Liver (tissue), 9 donors: ENCODE data around the gene EIF1AD. TPM values are rescaled to one million over a fixed set of nuclear protein-coding genes. Genes with fewer than 3 reads are reported as not detected.

Source experiments
- DNase-seq: peaks from one replicate; pipeline ENCODE4 v3.0.0-alpha.2; 2017; ENCODE audit warnings: low spot score
- H3K27ac ChIP-seq, 2 donors: one replicate each; pipeline ENCODE4 v1.7.0; 2013; ENCODE audit warnings: inconsistent platforms in 2 of 2, low read length in 2 of 2, control low read depth in 1 of 2, low read depth in 1 of 2, mild to moderate bottlenecking in 1 of 2
- H3K27me3 ChIP-seq, 4 donors: one replicate each; pipeline versions ENCODE4 v1.6.1 to v1.7.0; 2013; ENCODE audit warnings: low read length in 3 of 4, inconsistent platforms in 1 of 4, mild to moderate bottlenecking in 1 of 4, moderate library complexity in 1 of 4; ENCODE audit not compliant: control insufficient read depth in 4 of 4, insufficient read depth in 4 of 4
- H3K36me3 ChIP-seq, 4 donors: one replicate each; pipeline versions ENCODE4 v1.6.1 to v1.7.0; 2013; ENCODE audit warnings: low read length in 3 of 4, mild to moderate bottlenecking in 3 of 4, low read depth in 1 of 4, moderate library complexity in 1 of 4; ENCODE audit not compliant: control insufficient read depth in 4 of 4, insufficient read depth in 3 of 4
- H3K4me1 ChIP-seq, 4 donors: one replicate each; pipeline versions ENCODE4 v1.6.1 to v1.7.0; 2013; ENCODE audit warnings: low read length in 3 of 4, mild to moderate bottlenecking in 3 of 4, moderate library complexity in 1 of 4; ENCODE audit not compliant: control insufficient read depth in 4 of 4, insufficient read depth in 4 of 4
- H3K4me3 ChIP-seq, 3 donors: one replicate each; pipeline versions ENCODE4 v1.6.1 to v1.7.0; 2013; ENCODE audit warnings: low read length in 3 of 3, control low read depth in 1 of 3, low read depth in 1 of 3, mild to moderate bottlenecking in 1 of 3
- H3K9ac ChIP-seq, 2 donors: one replicate each; pipeline ENCODE4 v1.7.0; 2013; ENCODE audit warnings: low read length in 2 of 2, mild to moderate bottlenecking in 2 of 2, moderate library complexity in 2 of 2, control low read depth in 1 of 2, low read depth in 1 of 2
- H3K9me3 ChIP-seq, 4 donors: one replicate each; pipeline versions ENCODE4 v1.6.1 to v1.7.0; 2013; ENCODE audit warnings: low read length in 3 of 4; ENCODE audit not compliant: control insufficient read depth in 4 of 4
- EGR1 ChIP-seq, 2 donors: IDR thresholded peaks; 2 replicates each; pipeline ENCODE4 v1.6.1; 2016 to 2018; ENCODE audit warnings: antibody characterized with exemption in 2 of 2, low read depth in 2 of 2
- FOXA1 ChIP-seq: IDR thresholded peaks from 2 replicates; pipeline ENCODE4 v1.6.1; 2016; ENCODE audit warnings: antibody characterized with exemption
- FOXA2 ChIP-seq: IDR thresholded peaks from 2 replicates; pipeline ENCODE4 v1.6.1; 2016; ENCODE audit warnings: antibody characterized with exemption
- GABPA ChIP-seq, 2 donors: IDR thresholded peaks in 1 of 2; conservative IDR thresholded peaks in 1 of 2; 2 replicates each; pipeline ENCODE4 v1.6.1; 2016; ENCODE audit warnings: antibody characterized with exemption in 2 of 2, mild to moderate bottlenecking in 1 of 2, moderate library complexity in 1 of 2
- HNF4A ChIP-seq, 2 donors: conservative IDR thresholded peaks; 2 replicates each; pipeline ENCODE4 v1.6.1; 2016; ENCODE audit warnings: antibody characterized with exemption in 2 of 2, mild to moderate bottlenecking in 2 of 2
- HNF4G ChIP-seq: IDR thresholded peaks from 2 replicates; pipeline ENCODE4 v1.6.1; 2016; ENCODE audit warnings: antibody characterized with exemption
- JUND ChIP-seq, 2 donors: IDR thresholded peaks; 2 replicates each; pipeline ENCODE4 v1.6.1; 2016; ENCODE audit warnings: antibody characterized with exemption in 2 of 2
- NR2F2 ChIP-seq: IDR thresholded peaks from 2 replicates; pipeline ENCODE4 v1.6.1; 2016; ENCODE audit warnings: antibody characterized with exemption
- SP1 ChIP-seq: IDR thresholded peaks from 2 replicates; pipeline ENCODE4 v1.6.1; 2018; ENCODE audit warnings: antibody characterized with exemption, mild to moderate bottlenecking
- TAF1 ChIP-seq: conservative IDR thresholded peaks from 2 replicates; pipeline ENCODE4 v1.6.1; 2016; ENCODE audit warnings: antibody characterized with exemption, mild to moderate bottlenecking
- YY1 ChIP-seq: IDR thresholded peaks from 2 replicates; pipeline ENCODE4 v1.6.1; 2016; ENCODE audit warnings: antibody characterized with exemption, mild to moderate bottlenecking
- WGBS: extraction: QIAGEN DNeasy Blood & Tissue Kit; methylation state at CpG from one replicate; pipeline ENCODE4 v1.1.7; 2013; 5-methylcytosine and 5-hydroxymethylcytosine counted together
- polyA plus RNA-seq, 2 donors: library from polyadenylated mRNA; stranded (reverse) in 1 of 2; unstranded in 1 of 2; fragments of 200-250 nt in 1 of 2; fragments of >200 nt in 1 of 2; fragmentation: Nextera tagmentation in 1 of 2; extraction: Ambion mirVana in 1 of 2; gene quantifications; one replicate each; pipeline versions ENCODE4 v1.2.1 to v1.2.3, GENCODE V29; 2013 to 2015
- total RNA-seq, 2 donors: library from RNA; depleted of rRNA; stranded (reverse); fragments of >200 nt; gene quantifications; one replicate each; pipeline ENCODE4 v1.2.3, GENCODE V29; 2014
- TF ChIP-seq, protein P1 (sequence below): IDR thresholded peaks from 2 replicates; pipeline ENCODE4 v1.6.1; 2016; ENCODE audit warnings: antibody characterized with exemption
- TF ChIP-seq, protein P2 (sequence below): IDR thresholded peaks from 2 replicates; pipeline ENCODE4 v1.6.1; 2016; ENCODE audit warnings: antibody characterized with exemption
- TF ChIP-seq, protein P3 (sequence below): IDR thresholded peaks from 2 replicates; pipeline ENCODE4 v1.6.1; 2016; ENCODE audit warnings: antibody characterized with exemption, mild to moderate bottlenecking
- donor health status: healthy.
- donor health status: healthy.
- donor health status: healthy.
- donor health status: healthy.
- donor health status: healthy.

EIF1AD gene
- total and polyA plus RNA-seq, 4 donors: 6.3 to 18.2 (median 14.2) TPM

DNA sequence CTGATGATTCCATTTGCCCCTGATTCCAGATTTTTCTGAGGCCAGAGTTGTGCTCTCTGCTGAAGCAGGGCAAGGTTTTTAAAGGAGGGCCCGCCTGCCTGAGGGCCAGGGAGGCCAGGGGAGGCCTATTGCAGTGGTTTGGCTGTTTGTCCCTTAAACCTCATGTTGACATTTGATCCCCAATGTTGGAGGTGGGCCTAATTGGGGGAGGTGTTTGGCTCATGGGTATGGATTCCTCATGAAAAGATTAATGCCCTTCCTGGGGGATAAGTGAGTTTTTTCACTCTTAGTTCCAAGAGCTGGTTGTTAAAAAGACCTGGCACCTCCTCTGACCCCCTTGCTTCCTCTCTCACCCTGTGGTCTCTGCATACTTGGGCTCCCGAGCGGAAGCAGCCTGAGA is 37.8 kb upstream of the EIF1AD start:
- H3K27ac ChIP-seq: no peak overlapping the region
- TF ChIP-seq GABPA (IDR thresholded peaks at IDR 0.05 in 1 of 2, conservative IDR thresholded peaks at IDR 0.05 in 1 of 2) (no peak), JUND (IDR thresholded peaks at IDR 0.05) (no peak), HNF4G (no peak), HNF4A (conservative IDR thresholded peaks at IDR 0.05) (no peak), FOXA1 (no peak), EGR1 (IDR thresholded peaks at IDR 0.05; ENCODE audit: low read depth in 2 of 2) (no peak), FOXA2 (no peak), NR2F2 (no peak), SP1 (no peak), YY1 (no peak), TAF1 (no peak)
- TF ChIP-seq, protein P1, sequence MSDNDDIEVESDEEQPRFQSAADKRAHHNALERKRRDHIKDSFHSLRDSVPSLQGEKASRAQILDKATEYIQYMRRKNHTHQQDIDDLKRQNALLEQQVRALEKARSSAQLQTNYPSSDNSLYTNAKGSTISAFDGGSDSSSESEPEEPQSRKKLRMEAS: no peak
- TF ChIP-seq, protein P2, sequence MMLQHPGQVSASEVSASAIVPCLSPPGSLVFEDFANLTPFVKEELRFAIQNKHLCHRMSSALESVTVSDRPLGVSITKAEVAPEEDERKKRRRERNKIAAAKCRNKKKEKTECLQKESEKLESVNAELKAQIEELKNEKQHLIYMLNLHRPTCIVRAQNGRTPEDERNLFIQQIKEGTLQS: no peak
- TF ChIP-seq, protein P3, sequence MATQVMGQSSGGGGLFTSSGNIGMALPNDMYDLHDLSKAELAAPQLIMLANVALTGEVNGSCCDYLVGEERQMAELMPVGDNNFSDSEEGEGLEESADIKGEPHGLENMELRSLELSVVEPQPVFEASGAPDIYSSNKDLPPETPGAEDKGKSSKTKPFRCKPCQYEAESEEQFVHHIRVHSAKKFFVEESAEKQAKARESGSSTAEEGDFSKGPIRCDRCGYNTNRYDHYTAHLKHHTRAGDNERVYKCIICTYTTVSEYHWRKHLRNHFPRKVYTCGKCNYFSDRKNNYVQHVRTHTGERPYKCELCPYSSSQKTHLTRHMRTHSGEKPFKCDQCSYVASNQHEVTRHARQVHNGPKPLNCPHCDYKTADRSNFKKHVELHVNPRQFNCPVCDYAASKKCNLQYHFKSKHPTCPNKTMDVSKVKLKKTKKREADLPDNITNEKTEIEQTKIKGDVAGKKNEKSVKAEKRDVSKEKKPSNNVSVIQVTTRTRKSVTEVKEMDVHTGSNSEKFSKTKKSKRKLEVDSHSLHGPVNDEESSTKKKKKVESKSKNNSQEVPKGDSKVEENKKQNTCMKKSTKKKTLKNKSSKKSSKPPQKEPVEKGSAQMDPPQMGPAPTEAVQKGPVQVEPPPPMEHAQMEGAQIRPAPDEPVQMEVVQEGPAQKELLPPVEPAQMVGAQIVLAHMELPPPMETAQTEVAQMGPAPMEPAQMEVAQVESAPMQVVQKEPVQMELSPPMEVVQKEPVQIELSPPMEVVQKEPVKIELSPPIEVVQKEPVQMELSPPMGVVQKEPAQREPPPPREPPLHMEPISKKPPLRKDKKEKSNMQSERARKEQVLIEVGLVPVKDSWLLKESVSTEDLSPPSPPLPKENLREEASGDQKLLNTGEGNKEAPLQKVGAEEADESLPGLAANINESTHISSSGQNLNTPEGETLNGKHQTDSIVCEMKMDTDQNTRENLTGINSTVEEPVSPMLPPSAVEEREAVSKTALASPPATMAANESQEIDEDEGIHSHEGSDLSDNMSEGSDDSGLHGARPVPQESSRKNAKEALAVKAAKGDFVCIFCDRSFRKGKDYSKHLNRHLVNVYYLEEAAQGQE: no peak
- no peaks in the 10 kb centered on the region for H3K9me3 ChIP-seq
- no peak overlapping the region for H3K4me3 ChIP-seq
- H3K36me3 ChIP-seq: no peaks in the 10 kb centered on the region
- H3K4me1 ChIP-seq: no peaks in the 10 kb centered on the region
- H3K9ac ChIP-seq: no peak overlapping the region
- H3K27me3 ChIP-seq: peaks cover 0 to 5% (median 0%) of the 10 kb centered on the region in 4 donors
- WGBS: 91% methylated on average over 3 of the region's 3 CpGs
- DNase-seq: no peak

DNA sequence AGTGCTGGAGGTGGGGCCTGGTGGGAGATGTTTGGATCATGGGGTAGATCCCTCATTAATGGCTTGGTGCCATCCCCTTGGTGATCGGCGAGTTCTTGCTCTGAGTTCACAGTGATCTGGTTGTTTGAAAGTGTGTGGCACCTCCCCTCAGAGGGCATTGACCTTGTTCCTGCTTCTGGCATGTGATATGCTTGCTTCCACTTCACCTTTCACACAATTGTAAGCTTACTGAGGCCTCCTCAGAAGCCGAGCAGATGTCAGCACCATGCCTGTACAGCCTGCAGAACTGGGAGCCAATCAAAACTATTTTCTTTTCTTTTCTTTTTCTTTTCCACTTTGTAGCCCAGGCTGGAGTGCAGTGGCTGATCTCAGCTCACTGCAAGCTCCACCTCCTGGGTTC is 35.4 kb upstream of the EIF1AD start:
- no peaks in the 10 kb centered on the region for H3K36me3 ChIP-seq
- H3K9me3 ChIP-seq: no peaks in the 10 kb centered on the region
- no peaks in the 10 kb centered on the region for H3K4me1 ChIP-seq
- DNase-seq: no peak
- WGBS: 52% methylated on average over 3 of the region's 3 CpGs
- H3K9ac ChIP-seq: no peak overlapping the region
- H3K27ac ChIP-seq: no peak overlapping the region
- peaks cover 0 to 5% (median 0%) of the 10 kb centered on the region in 4 donors for H3K27me3 ChIP-seq
- no peak for TF ChIP-seq FOXA1
- TF ChIP-seq HNF4G: no peak
- TF ChIP-seq HNF4A (conservative IDR thresholded peaks at IDR 0.05): no peak
- no peak for TF ChIP-seq NR2F2
- TF ChIP-seq, protein P3: no peak
- TF ChIP-seq SP1: no peak
- H3K4me3 ChIP-seq: no peak overlapping the region
